Measurements from ENCODE around the gene JAZF1.

JAZF1 gene

DNA sequence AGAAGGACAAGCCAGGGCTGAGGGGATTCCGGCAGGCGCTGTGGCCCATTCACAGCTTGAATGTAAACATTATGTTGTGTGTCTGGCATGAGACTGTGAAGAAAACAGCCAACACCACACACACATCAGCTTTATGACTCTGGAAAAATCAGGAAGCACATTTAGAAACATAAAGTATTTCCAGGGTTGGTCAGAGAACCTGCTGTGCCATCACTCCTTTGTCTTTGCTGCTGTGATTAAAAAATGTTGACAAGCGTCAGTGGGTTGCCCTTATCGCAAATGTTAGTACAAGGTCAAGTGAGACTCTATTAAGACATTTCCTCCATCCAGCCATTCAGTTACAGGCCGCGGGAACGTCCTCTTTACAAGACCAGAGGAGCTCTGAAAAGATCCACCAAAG is 345.2 kb downstream of the JAZF1 start:
- DNase-seq (ENCODE audit: low read depth), result no peak

DNA sequence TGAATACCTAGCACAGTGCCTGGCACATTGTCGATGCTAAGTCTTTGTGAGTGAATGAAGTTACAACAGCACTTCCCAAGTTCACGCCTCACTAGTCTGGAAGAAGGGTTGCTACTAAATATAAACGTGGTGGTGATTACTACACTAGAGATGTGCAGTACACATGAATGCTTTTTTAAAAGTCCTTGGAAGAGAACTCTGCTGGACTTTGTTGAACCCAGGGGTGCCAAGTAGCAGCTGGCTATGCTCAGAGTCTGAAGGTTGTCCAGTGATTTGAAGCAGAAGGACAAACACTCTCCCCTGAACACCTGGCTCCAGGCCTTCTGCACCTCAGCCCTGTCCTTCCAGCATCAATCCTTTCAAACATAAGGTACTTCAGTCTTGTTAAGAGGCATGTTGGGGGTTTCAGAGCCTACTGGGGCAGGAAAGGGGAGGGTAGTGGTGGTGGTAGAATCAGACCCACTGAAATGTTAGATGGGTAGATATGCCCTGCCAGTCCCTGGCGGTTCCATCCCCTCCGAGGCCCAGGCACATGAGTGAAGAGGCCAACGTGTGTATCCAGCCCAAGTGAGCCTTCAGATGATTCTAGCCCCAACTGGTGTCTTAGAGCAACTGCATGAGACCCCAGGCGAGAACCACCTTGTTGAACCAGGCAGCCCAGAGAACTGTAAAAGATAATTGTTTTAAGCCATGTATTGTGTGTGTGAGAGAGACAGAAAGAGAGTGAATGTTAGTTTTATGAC is 346.2 kb downstream of the JAZF1 start:
- no peak for DNase-seq (ENCODE audit: low read depth)

GRCh38 chr7:27826357-27826756 is 354.2 kb downstream of the JAZF1 start:
- no peak for DNase-seq (ENCODE audit: low read depth)

DNA sequence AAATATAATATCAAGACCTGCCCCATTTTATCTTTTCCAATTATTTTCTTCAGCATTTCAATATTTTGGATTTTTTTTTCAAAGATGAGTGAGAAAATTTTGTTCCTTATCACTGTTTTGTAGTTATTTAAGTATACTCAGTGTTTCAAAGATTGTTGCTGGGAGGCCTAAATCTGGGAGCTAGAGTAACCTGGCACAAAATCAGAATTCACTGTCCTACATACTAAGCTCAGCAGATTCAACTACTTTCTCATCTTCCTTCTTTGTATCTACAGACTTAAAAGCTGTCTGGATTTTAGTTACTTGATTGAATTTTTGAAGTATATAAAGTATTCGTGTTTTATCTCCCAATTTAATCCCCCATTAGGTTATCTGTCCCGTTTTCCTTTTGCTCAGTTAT is 354.7 kb downstream of the JAZF1 start:
- no peak for DNase-seq (ENCODE audit: low read depth)

- DNase-seq (ENCODE audit: low read depth), result no peak
These were observed 358.4 kb downstream of the JAZF1 start for GRCh38 chr7:27822245-27822644.

- no peak for DNase-seq (ENCODE audit: low read depth)
These were observed 367.9 kb downstream of the JAZF1 start for GRCh38 chr7:27812706-27813105.

GRCh38 chr7:27810186-27810585 is 370.4 kb downstream of the JAZF1 start:
- DNase-seq (ENCODE audit: low read depth), result no peak

- no peak for DNase-seq (ENCODE audit: low read depth)
These were observed 372.0 kb downstream of the JAZF1 start for GRCh38 chr7:27808626-27809025.

GRCh38 chr7:27804139-27804538 is 376.5 kb downstream of the JAZF1 start:
- no peak for DNase-seq (ENCODE audit: low read depth)

DNA sequence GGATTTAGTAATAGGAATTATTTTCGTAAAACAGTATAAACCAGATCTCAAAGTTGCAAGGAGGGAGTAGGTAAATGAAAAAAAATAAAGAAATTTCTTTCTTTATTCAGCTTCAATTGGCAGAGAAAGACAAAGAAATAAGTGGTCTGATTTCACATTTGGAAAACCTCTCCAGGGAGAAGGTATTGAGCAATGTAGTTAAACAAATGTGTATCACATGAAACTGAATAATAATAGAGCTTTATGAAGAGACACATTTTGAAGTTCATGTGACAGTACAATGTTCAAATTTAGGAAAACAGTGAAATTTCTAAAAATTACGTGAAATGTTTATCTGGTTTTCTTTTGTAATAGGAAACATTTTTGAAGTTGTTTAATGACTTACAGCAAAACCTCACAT is 377.6 kb downstream of the JAZF1 start:
- no peak for DNase-seq (ENCODE audit: low read depth)

DNA sequence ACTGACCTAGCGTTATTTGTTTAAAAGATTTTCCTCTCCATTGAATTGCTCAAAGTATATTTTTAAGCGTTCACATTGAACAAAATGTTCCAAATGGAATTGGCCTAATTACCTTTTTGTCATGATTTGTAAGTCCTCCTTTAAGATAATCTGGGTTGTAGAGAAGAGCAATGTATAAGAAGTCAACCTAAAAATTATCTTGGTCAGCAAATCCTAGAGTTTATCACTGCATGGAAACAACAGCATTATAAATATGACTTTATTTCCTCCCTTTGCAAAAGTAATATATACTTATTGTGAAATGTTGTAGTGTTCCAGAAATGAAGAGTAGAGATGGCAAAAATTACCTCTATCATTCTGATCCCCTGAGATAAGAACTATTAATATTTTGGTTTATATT is 381.4 kb downstream of the JAZF1 start:
- DNase-seq (ENCODE audit: low read depth), result no peak

- no peak for DNase-seq (ENCODE audit: low read depth)
These were observed 384.6 kb downstream of the JAZF1 start for GRCh38 chr7:27795977-27796376.

GRCh38 chr7:27793780-27794179 is 386.8 kb downstream of the JAZF1 start:
- DNase-seq (ENCODE audit: low read depth), result no peak

DNA sequence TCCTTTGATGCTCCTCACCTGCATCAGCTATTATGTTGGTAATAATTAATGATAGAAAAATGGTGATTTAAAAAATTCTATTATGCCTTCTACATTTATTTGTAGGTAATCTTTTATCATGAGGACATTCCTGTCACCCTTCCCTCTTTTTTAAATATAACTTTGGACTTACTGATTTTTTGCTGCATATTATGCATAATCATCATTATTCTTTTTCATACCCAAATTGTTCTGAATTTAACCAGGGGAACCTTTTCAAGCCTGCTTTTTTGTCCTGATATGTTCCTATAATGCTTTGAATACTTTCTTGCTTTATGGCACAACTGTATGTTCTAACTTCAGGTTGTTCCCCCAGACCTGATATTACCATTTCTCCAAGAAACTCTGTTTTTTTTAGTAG is 392.2 kb downstream of the JAZF1 start:
- no peak for DNase-seq (ENCODE audit: low read depth)

DNA sequence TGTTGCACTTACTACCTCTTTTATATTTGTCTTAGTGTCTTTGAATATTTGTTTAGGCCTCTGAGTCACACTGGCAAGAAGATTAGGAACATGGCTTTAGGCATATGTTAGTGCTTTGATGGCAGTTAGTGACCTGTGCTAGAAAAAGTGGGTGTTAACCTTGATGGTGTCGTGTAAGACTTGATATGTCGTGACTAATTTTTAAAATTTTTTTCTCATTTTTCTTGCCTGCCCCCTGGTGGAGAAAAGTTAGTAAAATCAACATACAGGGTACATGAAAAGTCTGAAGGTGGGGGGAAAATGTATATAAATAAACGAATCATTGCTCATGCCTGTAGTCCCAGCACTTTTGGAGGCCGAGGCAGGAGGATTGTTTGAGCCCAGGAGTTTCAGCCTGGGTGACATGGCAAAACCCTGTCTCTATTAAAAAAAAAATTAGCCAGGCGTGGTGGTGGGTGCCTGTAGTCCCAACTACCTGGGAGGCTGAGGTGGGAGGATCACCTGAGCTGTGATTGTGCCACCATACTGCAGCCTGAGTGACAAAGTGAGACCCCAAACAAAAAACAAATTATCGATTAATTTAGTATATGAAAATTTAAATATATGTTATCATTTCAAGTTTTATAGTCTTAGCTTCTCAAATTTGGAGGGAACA is 396.1 kb downstream of the JAZF1 start:
- no peak for DNase-seq (ENCODE audit: low read depth)

DNA sequence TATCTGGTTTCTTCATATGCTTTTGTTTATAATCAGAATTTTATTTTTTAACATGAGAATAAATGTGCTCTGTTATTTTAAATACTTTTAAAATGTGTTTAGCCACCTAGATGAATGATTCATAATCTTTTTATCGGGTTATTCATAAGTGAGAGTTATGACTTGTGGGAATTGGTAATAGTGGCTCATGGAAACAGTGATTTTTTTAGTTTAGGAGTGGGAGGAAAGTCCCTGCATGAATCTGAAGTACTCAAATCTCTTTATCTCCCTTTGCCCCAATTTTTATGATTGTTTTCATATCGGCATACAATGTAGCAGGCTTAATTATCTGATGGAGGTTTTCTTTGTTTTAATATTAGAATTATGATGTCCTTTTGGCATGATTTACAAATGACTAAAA is 397.7 kb downstream of the JAZF1 start:
- DNase-seq (ENCODE audit: low read depth), result no peak

GRCh38 chr7:27781188-27781587 is 399.4 kb downstream of the JAZF1 start:
- DNase-seq (ENCODE audit: low read depth), result no peak
